Renal pelvis (tissue), 12 donors: ENCODE results near the gene C1orf74. TPM values are rescaled to one million over a fixed set of nuclear protein-coding genes. Genes with fewer than 3 reads are reported as not detected.

Experiments
- DNase-seq: peaks from one replicate; pipeline ENCODE4 v3.0.0-alpha.2; 2013
- long read RNA-seq, 16 experiments: transcript quantifications; one replicate each; lab custom pipeline, GENCODE V29; 2026
- polyA plus RNA-seq, 3 donors: library from polyadenylated mRNA; unstranded; fragments of 120-200 nt; gene quantifications; one replicate each; pipeline ENCODE4 v1.2.1, GENCODE V29; 2013; ENCODE audit not compliant: insufficient read length in 3 of 3

C1orf74 gene
- polyA plus RNA-seq = 1 to 10 TPM; 3.4 to 4.2 (median 3.9) TPM
- long read RNA-seq, donor 1, full-length matches to known transcripts = 1 of 1 reads
- long read RNA-seq, donor 1, partial matches to known transcripts = 0 of 1 reads
- long read RNA-seq, donor 1, other reads (novel, unspliced or antisense) = 0 of 1 reads
- long read RNA-seq, donor 2, full-length matches to known transcripts = 5 of 5 reads
- long read RNA-seq, donor 2, partial matches to known transcripts = 0 of 5 reads
- long read RNA-seq, donor 2, other reads (novel, unspliced or antisense) = 0 of 5 reads
- long read RNA-seq, donor 3 = 0 reads
- long read RNA-seq, donor 4, full-length matches to known transcripts = 2 of 2 reads
- long read RNA-seq, donor 4, partial matches to known transcripts = 0 of 2 reads
- long read RNA-seq, donor 4, other reads (novel, unspliced or antisense) = 0 of 2 reads
- long read RNA-seq, donor 5, full-length matches to known transcripts = 3 of 3 reads
- long read RNA-seq, donor 5, partial matches to known transcripts = 0 of 3 reads
- long read RNA-seq, donor 5, other reads (novel, unspliced or antisense) = 0 of 3 reads
- long read RNA-seq, donor 6, full-length matches to known transcripts = 3 of 3 reads
- long read RNA-seq, donor 6, partial matches to known transcripts = 0 of 3 reads
- long read RNA-seq, donor 6, other reads (novel, unspliced or antisense) = 0 of 3 reads
- long read RNA-seq, donor 7, full-length matches to known transcripts = 1 of 1 reads
- long read RNA-seq, donor 7, partial matches to known transcripts = 0 of 1 reads
- long read RNA-seq, donor 7, other reads (novel, unspliced or antisense) = 0 of 1 reads
- long read RNA-seq, donor 8, full-length matches to known transcripts = 1 of 1 reads
- long read RNA-seq, donor 8, partial matches to known transcripts = 0 of 1 reads
- long read RNA-seq, donor 8, other reads (novel, unspliced or antisense) = 0 of 1 reads
- long read RNA-seq, donor 9, full-length matches to known transcripts = 5 of 5 reads
- long read RNA-seq, donor 9, partial matches to known transcripts = 0 of 5 reads
- long read RNA-seq, donor 9, other reads (novel, unspliced or antisense) = 0 of 5 reads
- long read RNA-seq, donor 10, full-length matches to known transcripts = 2 of 2 reads
- long read RNA-seq, donor 10, partial matches to known transcripts = 0 of 2 reads
- long read RNA-seq, donor 10, other reads (novel, unspliced or antisense) = 0 of 2 reads
- long read RNA-seq, donor 11 = 0 reads
- long read RNA-seq, donor 12, full-length matches to known transcripts = 1 of 1 reads
- long read RNA-seq, donor 12, partial matches to known transcripts = 0 of 1 reads
- long read RNA-seq, donor 12, other reads (novel, unspliced or antisense) = 0 of 1 reads
- long read RNA-seq, donor 13, full-length matches to known transcripts = 1 of 1 reads
- long read RNA-seq, donor 13, partial matches to known transcripts = 0 of 1 reads
- long read RNA-seq, donor 13, other reads (novel, unspliced or antisense) = 0 of 1 reads
- long read RNA-seq, donor 14 = 0 reads
- long read RNA-seq, donor 15, full-length matches to known transcripts = 7 of 7 reads
- long read RNA-seq, donor 15, partial matches to known transcripts = 0 of 7 reads
- long read RNA-seq, donor 15, other reads (novel, unspliced or antisense) = 0 of 7 reads
- long read RNA-seq, donor 16, full-length matches to known transcripts = 4 of 4 reads
- long read RNA-seq, donor 16, partial matches to known transcripts = 0 of 4 reads
- long read RNA-seq, donor 16, other reads (novel, unspliced or antisense) = 0 of 4 reads

DNA sequence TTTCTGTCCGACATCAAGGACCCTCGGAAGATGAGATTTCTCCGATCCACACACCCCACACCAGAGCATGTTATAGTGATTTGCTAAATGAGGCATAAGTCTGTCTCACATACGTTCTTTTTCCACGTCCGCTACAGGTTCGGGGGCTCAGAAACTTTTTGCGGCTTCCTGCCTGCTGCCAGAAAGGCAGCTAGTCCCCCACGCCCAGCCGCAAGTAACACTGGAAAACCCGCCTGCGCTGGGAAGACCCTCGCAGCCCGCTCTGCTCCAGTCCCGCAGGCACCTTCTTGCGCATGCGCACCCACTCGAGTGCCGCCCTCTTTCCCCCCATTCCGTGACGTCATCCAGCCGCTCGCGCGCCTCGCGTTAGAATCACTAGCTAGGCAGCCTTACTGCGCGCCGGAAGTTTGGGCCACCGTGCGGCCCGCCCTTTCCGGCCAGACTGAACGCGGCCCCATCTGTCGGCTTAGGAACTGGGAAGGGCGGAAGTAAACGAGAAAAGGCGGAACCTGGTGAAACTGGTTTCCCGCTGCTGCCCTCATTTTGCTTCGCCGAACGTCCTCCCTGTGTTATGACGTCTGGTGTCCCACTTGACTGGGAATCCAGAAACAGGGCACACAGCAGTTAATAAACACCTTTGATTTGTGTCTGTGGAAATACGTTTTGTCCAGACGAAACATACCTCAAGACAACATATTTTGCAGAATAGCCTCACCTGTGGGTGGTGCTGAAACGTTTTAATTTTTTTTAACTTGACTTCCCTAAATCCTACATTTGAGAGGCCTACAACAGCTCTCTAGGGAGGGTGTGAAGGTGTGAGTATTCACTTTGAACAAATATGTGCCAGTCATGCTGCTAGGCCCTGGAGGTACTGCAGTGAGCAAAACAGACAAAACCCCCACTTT lies at the start of gene C1orf74:
Gene C1orf74, minus strand, starts transcription at position 295 of the 905 bp plus-strand sequence. CDS start 925 bp downstream, outside the sequence.
- DNase-seq = peak; percentile 97

DNA sequence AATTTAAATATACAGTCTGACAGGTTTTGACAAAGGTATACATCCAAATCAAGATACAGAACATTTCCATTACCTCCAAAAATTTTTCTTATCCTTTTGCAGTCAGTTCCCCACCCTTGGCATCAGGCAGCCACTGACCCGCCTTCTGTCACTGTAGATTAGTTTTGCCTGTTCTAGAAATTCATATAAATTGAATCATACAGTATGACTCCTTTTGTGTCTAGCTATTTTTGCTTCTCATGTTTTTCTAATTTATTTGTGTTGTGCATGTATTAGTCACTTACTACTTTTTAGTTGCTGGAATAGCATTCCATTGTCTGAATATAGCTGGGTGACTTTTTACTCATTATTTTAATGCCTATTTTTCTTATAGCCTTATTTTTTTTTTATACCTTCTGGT lies 47.3 kb upstream of the C1orf74 start:
- DNase-seq = no peak

DNA sequence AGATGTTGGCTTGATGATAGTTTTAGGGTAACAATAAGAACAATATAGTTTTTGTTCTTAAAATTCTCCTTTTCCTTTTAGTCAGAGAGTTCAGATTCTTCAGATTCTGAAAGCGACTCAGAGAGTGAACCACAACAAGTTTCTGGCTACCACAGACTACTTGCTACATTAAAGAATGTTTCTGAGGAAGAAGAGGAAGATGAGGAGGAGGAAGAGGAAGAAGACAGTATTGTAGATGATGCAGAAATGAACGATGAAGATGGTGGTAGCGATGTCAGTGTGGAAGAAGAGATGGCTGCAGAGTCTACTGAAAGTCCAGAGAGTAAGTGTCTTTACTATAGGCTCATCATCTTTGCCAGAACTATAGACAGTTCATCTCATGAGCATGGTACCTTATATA lies 46.4 kb upstream of the C1orf74 start:
- no peak for DNase-seq

DNA sequence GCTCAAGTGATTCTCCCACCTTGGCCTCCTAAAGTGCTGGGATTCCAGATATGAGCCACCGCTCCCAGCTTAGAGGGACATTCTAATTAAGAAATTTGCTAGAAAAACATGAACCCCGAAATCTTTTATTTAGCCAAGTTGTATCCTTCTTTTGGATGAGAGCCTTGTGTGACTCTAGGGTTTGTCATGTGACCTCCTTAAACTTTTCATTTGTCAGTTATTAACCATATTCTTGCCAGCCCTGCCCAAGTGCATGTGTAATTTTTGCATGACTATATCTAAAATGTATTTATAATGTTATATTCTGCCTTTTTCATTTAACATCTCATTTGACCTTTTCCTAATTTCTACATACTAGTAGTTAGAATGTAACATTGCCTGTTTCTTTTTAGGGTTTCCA lies 45.4 kb upstream of the C1orf74 start:
- DNase-seq = no peak

DNA sequence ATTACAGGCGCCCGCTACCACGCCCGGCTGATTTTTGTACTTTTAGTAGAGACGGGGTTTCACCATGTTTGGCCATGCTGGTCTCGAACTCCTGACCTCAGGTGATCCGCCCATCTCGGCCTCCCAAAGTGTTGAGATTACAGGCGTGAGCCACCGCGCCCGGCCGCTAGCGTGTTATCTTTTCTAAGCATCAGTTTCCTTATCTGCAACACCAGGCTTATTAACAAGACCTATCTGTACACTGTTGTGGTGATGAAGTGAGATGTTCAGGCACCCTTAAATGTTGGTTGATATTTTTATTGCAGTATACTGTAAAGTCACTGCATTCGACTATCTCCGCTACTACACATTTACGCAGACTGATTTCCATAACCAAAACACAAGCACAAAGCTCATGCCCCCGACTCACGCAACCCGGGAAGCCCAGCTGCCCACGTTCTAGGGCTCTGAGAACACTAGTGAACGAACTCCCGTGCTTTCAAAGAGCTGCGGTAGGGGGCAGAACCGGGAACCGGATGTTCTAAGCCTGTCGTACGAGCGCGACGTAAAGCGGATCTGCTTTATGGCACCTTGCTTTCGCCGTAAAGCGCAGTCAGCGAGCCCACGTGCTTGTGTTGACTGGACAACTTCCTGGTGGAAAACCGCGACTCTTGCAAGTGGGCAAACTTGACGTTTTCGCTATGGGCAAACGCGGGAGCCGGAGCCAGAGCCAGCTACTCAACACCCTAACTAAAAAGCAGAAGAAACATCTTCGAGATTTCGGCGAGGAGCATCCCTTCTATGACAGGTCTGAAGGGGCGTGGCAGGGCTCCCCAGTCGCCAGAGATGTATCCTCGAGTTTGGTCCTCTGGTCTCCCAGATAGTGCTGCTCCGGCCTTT lies 43.3 kb upstream of the C1orf74 start, which contains the start of gene UTP25:
Gene UTP25, plus strand, starts transcription at position 589 of the 879 bp plus-strand sequence. Its CDS starts 92 bp downstream, at position 681.
- DNase-seq = peak; percentile 95

DNA sequence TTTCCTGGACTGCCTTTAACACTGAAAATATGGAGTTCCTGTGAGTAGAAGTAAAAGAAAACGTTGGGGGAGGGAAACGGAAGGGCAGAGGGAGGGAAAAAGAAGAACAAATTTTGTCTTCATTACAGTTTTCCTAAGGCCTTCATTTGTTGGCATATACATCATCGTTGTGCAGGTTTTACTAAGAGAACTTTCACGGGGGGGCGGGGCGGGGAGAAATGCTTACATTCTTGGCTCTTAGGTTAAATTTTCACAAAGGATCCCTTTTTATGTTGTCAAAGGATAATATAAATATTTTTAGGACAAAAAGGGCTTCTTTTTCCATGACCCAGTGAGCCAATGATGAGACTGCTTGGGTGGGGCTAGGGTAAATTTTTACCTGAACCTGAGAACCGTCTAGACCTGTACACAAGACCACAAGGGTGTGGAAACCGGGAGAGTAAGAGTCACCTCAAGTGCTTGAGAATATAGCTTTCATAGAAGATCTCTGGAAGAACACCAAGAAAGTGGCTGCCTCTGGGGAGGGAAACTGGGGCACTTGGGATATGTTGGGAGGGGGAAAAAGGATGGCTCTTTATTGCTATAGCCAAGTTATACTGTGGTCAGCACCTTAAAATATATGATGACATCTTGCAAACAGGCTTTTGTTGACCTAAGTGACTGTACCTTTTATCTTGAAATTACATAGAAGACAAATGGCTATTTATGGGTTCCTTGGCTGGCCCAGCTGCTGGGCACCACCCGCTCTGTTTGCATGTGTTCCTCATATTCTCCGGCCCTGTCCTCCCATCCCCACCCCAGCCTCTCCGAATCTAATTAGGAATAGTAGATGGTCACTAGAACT lies 41.5 kb upstream of the C1orf74 start:
- DNase-seq = no peak

DNA sequence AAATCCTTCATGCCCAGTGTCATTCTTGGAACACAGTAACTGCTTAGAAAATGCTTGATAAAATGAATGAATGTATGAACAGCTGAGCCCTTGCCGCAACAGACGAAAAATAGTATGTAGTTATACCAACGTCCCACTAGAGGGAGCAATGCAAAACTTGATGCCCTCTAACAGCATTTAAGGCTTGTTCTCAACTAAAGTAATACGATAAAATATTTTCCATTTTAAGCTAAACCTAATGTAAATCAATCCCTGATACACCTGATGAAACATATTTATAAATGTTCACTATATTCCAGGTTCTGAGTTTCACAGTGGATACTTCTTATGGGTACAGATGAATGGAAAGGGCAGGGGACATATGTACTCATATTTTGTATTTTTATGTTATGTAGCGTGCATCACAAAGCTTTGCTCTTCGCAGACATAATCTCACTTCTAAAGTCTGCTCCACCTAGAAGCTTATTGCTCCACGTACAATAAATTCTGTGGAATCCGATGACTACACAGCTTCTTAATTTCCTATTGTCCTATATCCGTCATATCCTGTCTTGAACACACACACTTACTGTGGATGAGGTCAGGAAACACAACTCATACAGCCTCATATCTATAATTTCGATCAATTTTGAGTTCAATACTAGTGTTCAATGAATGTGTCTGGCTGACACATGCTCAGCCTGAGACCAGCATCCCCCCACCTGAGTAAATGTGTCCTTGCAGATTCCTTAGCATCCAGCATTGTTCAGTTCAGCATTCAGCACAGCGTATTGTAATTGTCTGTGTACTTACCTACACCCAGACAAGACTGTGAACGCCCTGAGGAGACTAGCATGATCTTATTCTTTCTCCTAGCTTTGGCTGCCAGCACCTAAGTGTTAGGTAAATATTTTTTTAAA lies 39.0 kb upstream of the C1orf74 start:
- DNase-seq = no peak

DNA sequence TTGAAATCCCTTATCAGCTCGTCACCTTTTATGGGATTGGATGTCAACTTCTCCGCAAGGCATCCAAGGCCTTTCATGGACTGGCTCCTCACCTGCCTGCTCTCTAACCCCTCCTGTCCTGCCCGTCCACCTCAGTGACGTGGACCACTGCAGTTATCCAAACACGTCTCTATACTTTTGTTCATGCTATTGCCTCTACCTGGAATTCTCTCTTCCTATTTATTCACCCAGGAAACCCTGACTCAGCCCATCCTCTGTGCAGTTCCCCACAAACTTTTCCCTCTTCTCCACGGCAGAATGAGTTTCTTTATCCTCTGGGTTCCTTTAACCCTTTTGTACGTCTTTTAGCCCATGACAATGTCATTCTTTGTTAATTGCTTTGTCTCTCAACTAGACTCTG lies 38.3 kb upstream of the C1orf74 start:
- DNase-seq = no peak

- no peak for DNase-seq
Observed at GRCh38 chr1:209820986-209821385, 36.6 kb upstream of the C1orf74 start.

DNA sequence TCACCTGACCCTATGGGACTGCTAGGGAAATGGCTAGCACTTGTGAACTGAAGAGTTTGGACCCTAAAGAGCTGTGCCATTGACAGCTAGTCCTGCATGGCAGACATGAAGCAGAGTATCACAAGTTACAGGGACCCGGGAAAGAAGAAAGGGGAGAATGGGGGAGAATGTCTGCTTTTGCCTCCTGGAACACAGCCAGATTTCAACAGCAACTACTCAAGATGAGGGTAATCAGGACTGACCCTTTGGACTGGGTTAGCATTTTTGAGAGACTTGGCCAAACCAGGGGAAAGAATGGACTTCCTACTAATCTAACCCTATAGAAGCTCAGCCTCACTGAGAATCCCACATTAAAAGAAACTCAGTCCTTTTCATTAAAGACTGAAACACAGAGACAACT lies 34.7 kb upstream of the C1orf74 start:
- no peak for DNase-seq

- DNase-seq = no peak
Observed at GRCh38 chr1:209817691-209818090, 33.3 kb upstream of the C1orf74 start.

DNA sequence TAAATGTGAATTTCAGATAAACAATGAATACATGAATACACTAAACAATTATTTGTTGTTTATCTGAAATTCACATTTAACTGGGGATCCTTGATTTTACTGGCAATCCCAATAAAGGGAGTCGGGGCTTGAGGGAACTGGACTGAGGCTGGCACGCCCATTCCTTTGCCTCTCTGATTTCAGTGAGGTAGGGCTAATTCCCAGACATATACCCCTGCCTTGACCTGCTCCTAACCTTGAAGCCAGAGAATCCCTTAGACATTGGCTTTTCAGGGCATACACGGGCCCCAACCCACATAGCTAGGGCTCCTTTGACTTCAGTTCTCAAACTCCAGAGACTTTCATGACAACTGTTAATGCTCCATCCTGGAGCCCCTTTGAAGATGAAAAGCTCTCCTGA lies 32.6 kb upstream of the C1orf74 start:
- no peak for DNase-seq

DNA sequence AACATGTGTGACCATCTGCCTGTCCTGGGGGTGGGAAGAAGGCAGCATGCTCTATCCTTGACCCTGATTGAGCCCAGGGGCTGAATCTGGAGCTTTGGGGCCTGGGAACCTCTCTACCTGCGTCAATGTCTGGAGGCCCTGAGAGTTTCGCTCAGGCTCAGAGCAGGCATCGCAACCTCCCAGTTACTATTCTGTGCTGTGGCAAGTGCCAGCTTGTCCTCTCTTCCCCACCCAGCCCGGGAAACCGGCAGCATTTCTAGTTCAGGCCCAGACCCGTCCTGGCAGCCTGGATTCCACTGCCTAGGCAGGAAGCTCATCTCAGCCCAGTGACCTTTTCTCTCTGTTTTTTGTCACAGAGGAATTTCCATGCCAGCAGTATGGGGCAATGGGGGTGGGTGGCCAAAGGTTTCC lies 31.6 kb upstream of the C1orf74 start:
- DNase-seq = no peak

- no peak for DNase-seq
Observed at GRCh38 chr1:209815490-209815889, 31.1 kb upstream of the C1orf74 start.

- no peak for DNase-seq
Observed at GRCh38 chr1:209813902-209814301, 29.5 kb upstream of the C1orf74 start.

DNA sequence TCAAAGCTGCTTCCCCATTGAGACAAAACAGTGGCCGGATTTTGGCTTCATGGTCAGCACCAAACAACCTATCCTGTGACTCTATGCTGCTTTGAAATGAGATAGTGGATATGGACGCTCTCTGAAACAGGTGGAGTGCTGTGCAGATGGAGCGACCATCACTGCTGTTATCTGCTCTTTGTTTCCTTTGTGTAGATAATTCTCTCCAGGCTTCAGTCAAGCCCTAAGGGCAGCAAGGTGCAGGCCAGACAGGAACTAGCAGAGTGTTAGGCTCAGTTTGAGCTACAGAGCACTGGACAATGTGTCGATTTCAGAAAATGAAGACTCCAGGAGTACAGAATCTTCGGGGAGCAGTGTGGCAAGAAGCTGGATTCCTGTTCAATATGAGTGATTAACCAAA lies 26.4 kb upstream of the C1orf74 start:
- DNase-seq = no peak

- no peak for DNase-seq
Observed at GRCh38 chr1:209809611-209810010, 25.3 kb upstream of the C1orf74 start.
